GM12873 (cell line): Measurements from ENCODE around the gene KRT34.

Source experiments
- CTCF ChIP-seq: IDR thresholded peaks from 2 replicates; pipeline ENCODE4 v1.5.1; 2012; ENCODE audit warnings: low read depth, mild to moderate bottlenecking, moderate library complexity, low read length, control low read depth; ENCODE audit not compliant: insufficient read depth; ENCODE audit errors: missing control alignments

Gene KRT34

DNA sequence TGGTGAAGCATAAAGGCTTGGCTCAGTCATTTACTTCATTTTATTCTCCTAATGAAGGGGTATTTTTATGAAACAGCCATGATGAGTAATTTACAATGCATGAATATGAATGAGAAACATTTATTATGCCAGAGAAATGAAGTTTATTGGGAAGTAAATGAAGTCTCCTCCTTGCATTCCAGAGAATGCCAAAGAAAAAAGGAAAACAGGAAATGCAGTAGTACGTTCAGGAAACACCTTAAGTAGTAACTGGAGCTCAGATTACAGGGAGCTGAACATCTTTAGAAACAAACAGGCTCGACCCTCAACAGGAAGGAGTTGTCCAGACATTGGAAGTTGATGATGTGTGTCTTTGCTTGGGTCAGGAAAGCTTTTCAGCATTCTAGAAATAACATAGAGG, 4.6 kb downstream of the KRT34 start:
- no peak for TF ChIP-seq CTCF

DNA sequence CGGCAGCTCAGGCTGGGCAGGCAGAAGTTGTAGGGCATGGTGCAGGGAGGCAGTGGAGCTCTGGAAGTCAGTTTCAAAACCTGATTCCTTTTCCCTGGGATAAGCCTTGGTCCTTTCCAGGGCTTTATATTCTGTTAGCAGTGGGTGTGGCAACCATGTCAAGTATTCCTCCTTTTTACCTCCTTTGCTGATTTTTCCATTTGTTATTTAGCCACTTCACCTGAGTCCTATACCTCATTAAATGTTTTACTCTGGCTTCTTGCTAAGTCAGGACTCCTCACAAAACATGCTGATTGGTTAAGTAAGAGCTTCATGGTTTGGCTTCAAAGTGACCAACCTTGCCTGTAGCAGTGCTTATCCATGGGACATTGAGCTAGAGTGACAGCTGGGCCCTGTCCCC, 12.4 kb downstream of the KRT34 start, which contains the start of gene KRT33B:
KRT33B (minus strand) TSS at position 101 of the 400 bp plus-strand sequence; CDS start at position 38, 63 bp downstream.
- TF ChIP-seq CTCF: no peak

GRCh38 chr17:41369023-41369422, 13.1 kb downstream of the KRT34 start:
- no peak for TF ChIP-seq CTCF

DNA sequence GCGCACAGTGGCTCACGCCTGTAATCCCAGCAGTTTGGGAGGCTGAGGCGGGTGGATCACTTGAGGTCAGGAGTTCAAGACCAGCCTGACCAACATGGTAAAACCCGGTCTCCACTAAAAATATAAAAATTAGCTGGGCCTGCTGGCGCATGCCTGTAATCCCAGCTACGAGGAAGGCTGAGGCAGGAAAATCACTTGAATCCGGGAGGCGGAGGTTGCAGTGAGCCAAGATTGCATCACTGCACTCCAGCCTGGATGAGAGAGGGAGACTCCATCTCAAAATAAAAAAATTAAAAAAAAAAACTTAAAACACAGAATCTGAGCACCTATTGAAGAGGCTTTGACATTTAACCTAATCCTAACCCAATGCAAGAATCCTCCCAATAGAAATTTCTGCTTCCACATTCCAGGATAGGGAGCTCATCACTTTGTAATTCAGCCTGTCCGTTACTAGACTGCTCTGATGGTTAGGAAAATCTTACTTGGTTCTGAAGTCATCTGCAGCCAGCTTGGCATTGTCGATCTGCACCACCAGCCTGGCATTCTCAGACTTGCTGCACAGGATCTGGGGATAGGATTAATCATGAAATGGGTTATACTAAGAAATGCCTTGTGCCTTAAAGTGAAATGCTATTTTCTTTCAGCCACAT, 14.6 kb downstream of the KRT34 start:
- TF ChIP-seq CTCF: no peak

DNA sequence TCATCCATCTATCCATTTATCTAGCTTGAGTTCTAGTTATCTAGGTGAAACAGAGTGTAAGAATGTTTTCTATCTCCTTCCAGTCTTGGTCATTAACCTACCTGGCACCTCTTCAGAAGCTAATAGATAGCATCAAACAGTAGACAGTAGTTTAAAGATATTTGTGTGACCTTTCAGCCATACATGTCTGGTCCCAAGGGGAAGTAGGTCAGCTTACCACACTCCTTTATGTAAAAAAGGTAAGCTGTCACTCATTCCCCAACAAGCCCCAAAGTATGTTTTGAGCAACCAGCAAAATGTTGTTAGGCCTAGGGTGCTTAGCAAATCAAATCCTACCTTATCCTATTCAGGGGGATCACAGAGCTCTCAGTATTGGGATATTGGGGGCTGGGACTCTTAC, 16.0 kb downstream of the KRT34 start:
- TF ChIP-seq CTCF: no peak

DNA sequence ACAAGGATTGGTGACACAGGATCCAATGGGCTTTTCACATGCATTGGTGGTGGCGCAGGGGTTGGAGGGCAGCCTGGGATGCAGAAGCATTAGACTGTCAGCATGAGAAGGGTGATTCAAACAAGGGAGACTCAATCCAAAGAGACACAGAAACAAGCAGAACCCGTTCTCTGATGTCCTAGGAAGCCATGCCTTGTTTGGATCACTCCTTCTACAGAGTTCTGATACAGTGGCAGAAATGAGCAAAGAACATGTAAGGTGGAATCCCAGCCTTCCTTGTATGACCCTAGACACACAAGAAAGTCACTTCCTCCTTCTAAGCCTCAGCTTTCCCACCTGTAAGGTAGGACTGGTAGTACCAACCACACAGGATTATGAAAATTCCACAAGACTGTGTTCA, 18.2 kb downstream of the KRT34 start:
- TF ChIP-seq CTCF: no peak

GRCh38 chr17:41360296-41360995, 21.7 kb downstream of the KRT34 start:
- no peak for TF ChIP-seq CTCF
